HTR-8/SVneo (cell line): ENCODE measurements around the gene SLC34A3.
"Not testable (repeated sequence)": the region's sequence is repeated elsewhere in the genome, so short reads cannot be mapped to it uniquely, and the experiment has no call there.

Experiments used
- DNase-seq: peaks from one replicate; pipeline ENCODE4 v3.0.0; 2011; ENCODE audit warnings: low spot score, mixed read lengths; ENCODE audit not compliant: insufficient read length
- FAIRE-seq: peaks from 2 replicates; lab custom pipeline; 2011; peaks lifted over from hg19 to GRCh38; lab: Jason Lieb, UNC

The SLC34A3 gene

DNA sequence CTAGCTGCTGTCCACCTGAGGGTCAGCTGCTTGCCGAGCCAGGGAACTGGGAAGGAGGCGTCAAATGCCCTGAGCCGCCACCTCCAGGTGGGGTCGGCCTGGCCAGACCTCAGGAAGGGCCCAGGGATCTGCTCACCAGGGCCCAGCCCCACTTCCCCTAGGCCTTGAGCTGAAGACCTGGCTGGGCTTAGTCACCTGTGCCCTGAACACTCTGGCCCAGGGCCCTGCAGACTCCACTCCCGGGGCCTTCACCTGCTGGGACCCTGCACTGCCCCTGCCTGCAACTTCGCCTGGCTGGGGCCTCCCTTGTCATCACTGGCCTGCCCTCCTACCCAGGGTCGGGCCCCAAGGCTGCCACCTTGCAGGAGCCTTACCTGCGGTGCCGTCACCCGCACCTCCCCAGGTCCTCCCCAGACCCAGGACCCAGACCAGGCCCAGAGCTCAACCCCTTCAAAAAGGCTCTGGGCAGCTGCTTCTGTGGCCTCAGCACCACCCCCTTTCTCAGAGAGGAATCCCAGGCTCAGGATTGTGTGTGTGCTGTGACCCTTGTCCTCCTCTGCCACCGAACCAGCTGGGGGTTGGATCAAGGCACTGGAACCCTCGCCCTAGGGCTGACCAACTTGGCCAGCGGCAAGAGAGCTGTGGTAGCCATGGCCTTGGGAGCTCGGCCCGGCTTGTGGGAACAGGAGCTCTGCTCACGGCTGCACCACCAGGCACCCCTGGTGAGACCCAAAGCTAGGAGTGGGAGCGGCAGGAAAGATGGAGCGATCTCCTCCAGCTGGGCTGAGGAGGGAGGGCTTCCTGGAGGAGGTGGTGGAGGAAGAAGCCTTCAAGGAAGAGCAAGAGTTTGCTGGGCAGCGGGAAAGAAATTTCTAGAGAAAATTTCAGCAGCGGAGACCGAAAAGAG lies 23.3 kb downstream of the SLC34A3 start:
- no peak for FAIRE-seq
- DNase-seq = no peak

DNA sequence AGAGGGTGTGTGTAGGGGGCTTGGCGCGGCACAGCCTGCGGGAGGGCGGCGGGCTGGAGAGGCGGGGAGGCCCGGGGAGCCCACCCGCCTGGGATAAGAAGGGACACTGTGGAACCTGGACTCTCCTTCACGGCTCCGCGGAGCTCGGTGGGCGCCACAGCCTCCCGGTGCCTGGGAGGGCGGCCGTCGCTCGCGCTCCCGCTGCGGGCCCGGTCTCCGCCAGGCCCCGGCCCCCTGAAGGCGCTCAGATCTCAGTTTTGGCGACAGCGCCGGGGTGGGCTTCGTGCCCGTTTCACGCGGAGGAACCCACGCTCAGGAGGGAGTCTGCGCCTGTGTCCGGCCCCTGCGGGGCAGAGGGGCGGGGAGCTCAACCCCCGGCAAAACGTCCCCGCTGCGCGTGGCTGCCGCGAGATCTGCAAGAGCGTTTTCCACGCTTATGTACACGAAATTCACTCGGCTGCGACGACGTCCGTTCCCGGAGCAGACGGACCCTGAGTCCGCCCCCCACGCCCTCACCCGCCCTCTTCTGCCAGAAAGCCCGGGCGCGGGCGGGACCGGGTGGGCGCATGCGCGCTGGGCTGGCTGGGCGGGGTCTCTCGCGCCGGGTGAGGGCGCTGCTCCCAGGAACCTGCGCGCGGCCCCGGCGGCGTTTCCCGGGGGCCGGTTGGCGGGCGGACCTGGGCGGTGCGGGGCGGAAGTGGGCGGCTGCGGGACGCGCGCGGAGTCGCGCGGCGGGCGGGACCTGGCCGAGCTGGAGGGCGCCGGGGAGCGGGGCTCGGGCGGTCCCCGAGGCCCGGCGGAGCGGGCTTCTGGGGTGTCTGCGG lies 24.1 kb downstream of the SLC34A3 start, which contains the start of gene NELFB:
Gene NELFB (plus strand): TSS at position 704 of the 824 bp plus-strand sequence.
- peak; percentile 93 for DNase-seq
- FAIRE-seq = peak; percentile 79

- DNase-seq (peak; percentile 52), FAIRE-seq (no peak)
Measured at GRCh38 chr9:137255448-137256114, 24.9 kb downstream of the SLC34A3 start.

DNA sequence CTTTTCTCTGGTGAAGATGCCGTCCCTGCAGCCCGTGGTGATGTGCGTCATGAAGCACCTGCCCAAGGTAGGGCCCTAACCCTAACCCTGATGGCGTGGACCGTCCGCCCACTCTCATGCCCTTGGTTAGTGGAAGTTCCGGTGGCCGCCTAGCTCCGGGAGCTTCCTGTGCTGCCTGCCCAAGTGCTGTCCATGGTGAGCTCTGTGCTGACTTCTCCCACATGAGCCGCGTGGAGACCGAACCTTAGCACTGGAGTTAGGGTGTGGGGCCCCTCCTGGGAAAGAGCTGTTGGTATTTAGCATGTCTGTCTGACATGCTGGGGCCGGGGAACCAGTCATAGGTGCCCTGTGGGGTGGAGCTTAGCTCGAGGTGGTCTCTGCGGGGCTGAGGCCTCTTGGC lies 25.7 kb downstream of the SLC34A3 start:
- no peak for DNase-seq
- FAIRE-seq = no peak

- FAIRE-seq = no peak
- DNase-seq = no peak
Measured at GRCh38 chr9:137256856-137257255, 26.2 kb downstream of the SLC34A3 start.

DNA sequence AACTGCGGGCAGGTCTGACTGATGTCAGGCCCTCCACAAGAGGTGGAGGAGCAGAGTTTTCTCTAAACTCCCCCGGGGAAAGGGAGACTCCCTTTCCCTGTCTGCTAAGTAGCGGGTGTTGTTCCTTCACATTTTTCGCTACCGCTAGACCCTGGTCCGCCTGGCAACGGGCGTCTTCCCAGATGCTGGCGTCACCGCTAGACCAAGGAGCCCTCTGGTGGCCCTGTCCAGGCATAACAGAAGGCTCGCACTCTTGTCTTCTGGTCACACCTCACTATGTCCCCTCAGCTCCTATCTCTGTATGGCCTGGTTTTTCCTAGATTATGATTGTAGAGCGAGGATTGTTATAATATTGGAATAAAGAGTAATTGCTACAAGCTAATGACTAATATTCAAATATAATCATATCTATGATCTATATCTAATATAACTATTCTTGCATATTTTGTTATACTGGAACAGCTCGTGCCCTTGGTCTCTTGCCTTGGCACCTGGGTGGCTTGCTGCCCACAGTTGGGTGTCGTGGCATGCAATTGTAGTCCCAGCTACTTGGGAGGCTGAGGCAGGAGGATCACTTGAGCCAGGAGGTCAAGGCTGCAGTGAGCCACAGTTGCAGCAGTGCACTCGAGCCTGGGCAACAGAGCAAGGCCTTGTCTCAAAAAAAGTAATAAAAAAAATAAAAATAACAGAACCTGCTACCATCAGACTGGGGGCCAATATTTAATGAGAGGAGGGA lies 31.6 kb downstream of the SLC34A3 start:
- not testable (repeated sequence) for FAIRE-seq

DNA sequence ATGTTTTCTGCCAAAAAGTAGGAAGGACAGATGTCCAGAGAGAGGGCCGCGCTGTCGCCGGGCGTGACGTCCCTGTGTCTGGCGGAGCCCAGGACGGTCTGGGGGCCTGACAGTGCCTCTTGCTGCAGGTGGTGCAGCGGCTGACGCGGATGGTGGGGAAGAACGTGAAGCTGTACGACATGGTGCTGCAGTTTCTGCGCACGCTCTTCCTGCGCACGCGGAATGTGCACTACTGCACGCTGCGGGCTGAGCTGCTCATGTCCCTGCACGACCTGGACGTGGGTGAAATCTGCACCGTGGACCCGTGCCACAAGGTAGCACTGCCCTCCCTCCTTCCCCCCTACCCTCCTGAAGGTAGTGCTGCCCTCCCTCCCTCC lies 32.2 kb downstream of the SLC34A3 start:
- FAIRE-seq (no peak), DNase-seq (no peak)

More for the DNA sequence above, 31.6 kb downstream of the SLC34A3 start:
- not testable (repeated sequence) for DNase-seq

DNA sequence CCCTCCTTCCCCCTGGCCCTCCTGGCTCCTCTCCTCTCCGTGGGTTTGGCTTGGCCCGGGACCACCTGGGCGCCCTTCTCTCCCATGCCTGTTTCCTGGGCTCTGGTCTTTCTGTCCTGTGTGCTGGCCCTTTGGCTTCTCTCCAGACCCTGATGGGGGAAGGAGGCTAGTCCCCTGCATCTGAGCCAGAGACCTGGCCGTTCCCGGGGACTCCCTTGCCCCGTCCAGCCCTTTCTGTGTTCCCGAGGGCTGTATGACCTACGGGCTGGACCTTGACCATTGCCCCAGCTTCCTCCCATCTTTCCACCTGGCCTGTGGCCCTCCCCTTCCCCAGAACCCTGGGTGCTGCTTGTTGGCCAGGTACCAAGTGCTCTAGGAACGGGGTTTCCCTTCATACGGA lies 32.8 kb downstream of the SLC34A3 start:
- DNase-seq (no peak), FAIRE-seq (no peak)

- DNase-seq = no peak
- no peak for FAIRE-seq
Measured at GRCh38 chr9:137264067-137264466, 33.4 kb downstream of the SLC34A3 start.

- no peak for FAIRE-seq
- DNase-seq = no peak
Measured at GRCh38 chr9:137265496-137266161, 34.9 kb downstream of the SLC34A3 start.

DNA sequence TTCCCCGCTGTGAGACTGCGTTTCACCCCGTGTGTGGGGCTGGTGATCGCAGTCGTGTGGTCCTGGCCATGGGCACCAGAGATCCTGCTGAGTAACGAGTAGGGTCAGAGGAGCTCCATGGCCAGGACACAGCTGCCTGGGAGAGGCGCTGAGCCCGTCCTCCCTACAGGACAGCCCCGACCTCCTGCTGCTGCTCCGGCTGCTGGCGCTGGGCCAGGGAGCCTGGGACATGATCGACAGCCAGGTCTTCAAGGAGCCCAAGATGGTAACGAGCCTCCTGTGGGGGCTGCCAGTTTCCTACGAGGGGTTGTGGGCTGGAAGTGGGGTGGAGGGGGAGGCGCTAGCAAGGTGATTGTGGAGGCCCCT lies 35.4 kb downstream of the SLC34A3 start:
- DNase-seq = no peak

DNA sequence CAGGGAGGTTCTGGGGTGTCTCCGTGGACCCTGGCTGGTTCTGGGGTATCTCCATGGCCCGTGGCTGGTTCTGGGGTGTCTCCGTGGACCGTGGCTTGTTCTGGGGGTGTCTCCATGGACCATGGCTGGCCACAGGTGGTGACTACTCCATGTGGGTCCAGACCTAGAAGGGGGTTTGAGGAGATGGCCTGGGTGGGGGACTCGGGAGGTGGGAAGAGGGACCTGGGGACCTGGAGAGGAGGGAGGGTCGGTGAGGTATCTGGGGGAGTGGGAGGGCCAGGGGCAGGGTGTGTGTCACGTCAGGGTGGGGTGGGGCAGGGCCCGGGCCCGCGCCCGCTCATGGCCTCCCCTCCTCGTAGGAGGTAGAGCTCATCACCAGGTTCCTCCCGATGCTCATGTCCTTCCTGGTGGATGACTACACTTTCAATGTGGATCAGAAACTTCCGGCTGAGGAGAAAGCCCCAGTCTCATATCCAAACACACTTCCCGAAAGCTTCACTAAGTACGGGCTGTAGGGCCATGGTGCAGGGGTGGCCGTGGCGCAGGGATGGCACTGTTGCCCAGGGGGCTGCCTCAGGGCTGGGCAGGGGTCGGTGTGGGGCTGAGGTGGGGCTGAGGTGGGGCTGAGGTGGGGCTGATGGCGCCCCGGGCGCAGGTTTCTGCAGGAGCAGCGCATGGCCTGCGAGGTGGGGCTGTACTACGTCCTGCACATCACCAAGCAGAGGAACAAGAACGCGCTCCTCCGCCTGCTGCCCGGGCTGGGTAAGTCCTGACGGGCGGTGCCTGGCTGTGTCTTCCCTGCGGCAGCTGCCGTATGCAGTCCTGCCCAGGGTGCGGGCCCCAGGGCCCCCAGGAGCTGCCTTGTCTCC lies 36.1 kb downstream of the SLC34A3 start:
- FAIRE-seq (no peak), DNase-seq (no peak)

More for the DNA sequence above, 35.4 kb downstream of the SLC34A3 start:
- no peak for FAIRE-seq

DNA sequence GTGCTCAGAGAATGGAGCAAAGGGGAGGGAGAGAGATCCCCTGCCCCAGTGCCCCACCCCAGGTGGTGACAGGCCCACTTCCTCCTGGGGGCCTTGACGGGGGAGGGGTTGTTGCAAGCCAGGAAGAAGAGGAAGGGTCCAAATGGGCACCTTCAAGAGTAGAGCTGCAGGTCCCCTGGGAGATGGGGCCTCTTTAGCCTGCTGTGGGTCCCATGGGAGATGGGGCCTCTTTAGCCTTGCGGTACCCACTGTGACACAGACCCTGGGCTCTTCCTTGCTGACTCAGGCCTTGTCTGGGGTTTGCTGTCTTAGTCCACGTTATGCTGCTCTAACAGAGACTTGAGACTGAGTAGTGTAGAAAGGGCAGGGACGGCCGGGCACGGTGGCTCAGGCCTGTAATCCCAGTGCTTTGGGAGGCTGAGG lies 37.2 kb downstream of the SLC34A3 start:
- no peak for FAIRE-seq
- no peak for DNase-seq

- DNase-seq = no peak
- no peak for FAIRE-seq
Measured at GRCh38 chr9:137268538-137269201, 38.0 kb downstream of the SLC34A3 start.

GRCh38 chr9:137269231-137269772 lies 38.6 kb downstream of the SLC34A3 start:
- FAIRE-seq (no peak), DNase-seq (no peak)

DNA sequence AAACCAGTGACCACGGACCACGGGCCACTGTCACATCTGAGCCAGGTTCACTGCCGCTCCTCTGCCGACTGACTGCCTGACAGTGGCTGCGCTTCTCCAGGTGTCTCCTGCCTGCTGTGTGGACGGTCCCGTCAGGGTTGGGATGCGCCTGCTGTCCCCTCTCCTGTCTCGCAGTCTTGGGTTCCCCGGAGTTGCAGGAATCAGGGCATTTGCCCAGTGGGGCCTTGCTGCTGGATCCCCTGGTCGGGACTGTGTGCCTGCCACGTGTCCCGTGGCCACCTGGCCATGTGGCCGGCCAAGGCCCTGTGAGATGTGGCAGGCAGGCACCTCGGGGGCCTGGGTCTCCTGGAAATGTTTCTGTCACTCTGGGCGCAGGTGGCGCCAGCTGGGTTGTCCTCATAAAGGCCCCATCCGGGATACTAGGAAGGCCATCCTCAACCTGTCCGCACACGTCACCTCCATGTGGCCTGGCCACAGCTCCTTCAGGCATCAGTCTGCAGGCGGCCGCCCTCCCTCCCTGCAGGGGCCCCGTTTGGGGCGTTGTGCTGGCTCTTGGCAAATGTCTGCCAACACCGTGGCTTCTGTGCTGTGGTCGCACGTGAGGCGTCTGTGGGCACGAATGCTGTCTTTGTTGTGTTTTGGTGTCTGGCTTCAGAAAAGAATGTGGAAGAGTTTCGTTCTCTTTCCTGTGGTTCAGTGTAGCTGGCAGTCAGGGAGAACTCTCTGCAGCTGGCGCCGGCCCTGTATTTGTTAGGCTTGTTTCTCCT lies 40.4 kb downstream of the SLC34A3 start:
- no peak for FAIRE-seq
- DNase-seq = no peak

- DNase-seq (no peak), FAIRE-seq (no peak)
Measured at GRCh38 chr9:137271696-137272076, 41.0 kb downstream of the SLC34A3 start.
